Sigmoid colon (tissue), 7 donors: Measurements from ENCODE around the gene HAGH. TPM values are rescaled to one million over a fixed set of nuclear protein-coding genes. Genes with fewer than 3 reads are reported as not detected.

Source experiments
- DNase-seq: peaks from one replicate; pipeline ENCODE4 v3.0.0-alpha.2; 2019
- H3K27ac ChIP-seq, 4 donors: fragments of 200-600 bp; sonication (generic); one replicate each; pipeline ENCODE4 v1.5.1; 2016 to 2019; ENCODE audit warnings: mild to moderate bottlenecking in 1 of 4
- H3K27me3 ChIP-seq, 3 donors: fragments of 200-600 bp; sonication (generic); one replicate each; pipeline ENCODE4 v1.5.1; 2019; ENCODE audit warnings: mild to moderate bottlenecking in 1 of 3
- H3K36me3 ChIP-seq, 4 donors: fragments of 200-600 bp; sonication (generic); one replicate each; pipeline ENCODE4 v1.5.1; 2016 to 2019
- H3K4me1 ChIP-seq, 4 donors: fragments of 200-600 bp; sonication (generic); one replicate each; pipeline ENCODE4 v1.5.1; 2017 to 2019
- H3K4me3 ChIP-seq, 4 donors: fragments of 200-600 bp; sonication (generic); one replicate each; pipeline ENCODE4 v1.5.1; 2017 to 2019; ENCODE audit warnings: mild to moderate bottlenecking in 2 of 4, moderate library complexity in 1 of 4
- H3K9me3 ChIP-seq, 4 donors: fragments of 200-600 bp in 3 of 4; sonication (generic) in 3 of 4; one replicate each; pipeline versions ENCODE4 v1.5.1 to v1.6.1; 2013 to 2019
- EP300 ChIP-seq, 4 donors: sonication (generic); formaldehyde crosslinking; IDR thresholded peaks; one replicate each; pipeline ENCODE4 v1.6.1; 2017; ENCODE audit warnings: antibody characterized with exemption in 4 of 4
- POLR2A ChIP-seq, 2 donors: fragments of 450-650 bp; IDR thresholded peaks; one replicate each; pipeline ENCODE4 v1.6.1; 2016; ENCODE audit warnings: antibody characterized with exemption in 2 of 2, mild to moderate bottlenecking in 2 of 2, moderate library complexity in 2 of 2
- POLR2AphosphoS5 ChIP-seq, 4 donors: sonication (generic); formaldehyde crosslinking; IDR thresholded peaks; one replicate each; pipeline ENCODE4 v1.6.1; 2017; ENCODE audit warnings: antibody characterized with exemption in 4 of 4
- WGBS, 2 donors: extraction: QIAGEN DNeasy Blood & Tissue Kit; methylation state at CpG; one replicate each; pipeline ENCODE4 v1.1.7; 2013; 5-methylcytosine and 5-hydroxymethylcytosine counted together
- intact Hi-C: fragments of 100-400 bp; cut with DNase I; formaldehyde crosslinking; loops from one replicate; pipeline ENCODE4 v1.15.1; 2023
- polyA plus RNA-seq, 3 donors: library from polyadenylated mRNA; stranded (reverse); fragments of 200-250 nt; gene quantifications; one replicate each; pipeline ENCODE4 v1.2.3, GENCODE V29; 2013
- total RNA-seq, 4 donors: library from RNA; depleted of rRNA; stranded (reverse); fragments of >200 nt; gene quantifications; one replicate each; pipeline ENCODE4 v1.1.0, GENCODE V29; 2016
- TF ChIP-seq, protein P1 (sequence below), 4 experiments: fragments of 450-650 bp in 3 of 4; fragments of 200-600 bp in 1 of 4; IDR thresholded peaks; one replicate each; pipeline ENCODE4 v1.5.1; 2016 to 2019; ENCODE audit warnings: antibody characterized with exemption in 4 of 4, mild to moderate bottlenecking in 3 of 4, moderate library complexity in 2 of 4
- donor health status: healthy with polysubstance abuse.
- donor health status: Bipolar disorder and iron deficiency.
- donor health status: healthy.

Gene HAGH
- total and polyA plus RNA-seq, 7 donors, result 54.1 to 163 (median 86.9) TPM

DNA sequence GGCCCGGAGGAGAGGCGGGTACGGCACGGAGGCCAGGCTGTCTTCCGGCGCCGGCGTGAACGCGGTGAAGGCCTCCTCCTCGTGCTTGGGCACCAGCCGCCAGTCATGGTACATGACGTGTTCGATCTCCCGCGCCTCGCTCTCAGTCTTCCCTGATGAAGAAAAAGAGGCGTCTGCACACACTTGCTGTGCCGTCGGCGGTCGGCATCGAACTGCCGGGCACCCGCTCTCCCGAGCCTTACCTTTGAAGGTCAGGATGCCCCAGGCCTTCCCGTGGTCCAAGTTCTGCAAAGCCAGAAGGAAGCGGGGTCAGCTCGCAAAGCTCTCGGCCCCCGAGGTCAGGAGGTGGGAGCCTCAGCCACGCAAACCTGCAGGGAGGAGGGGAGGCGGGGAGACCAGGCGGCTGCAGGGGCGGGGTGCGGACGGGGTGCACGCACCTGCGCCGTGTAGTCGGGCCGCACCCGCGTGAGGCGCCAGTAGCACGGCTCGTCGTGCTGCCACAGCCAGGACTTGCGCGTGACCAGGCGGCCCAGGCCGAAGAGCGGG, 54.2 kb downstream of the HAGH start, which contains the start of gene EME2:
TSS of gene EME2 (plus strand) at position 449 of the 546 bp plus-strand sequence. CDS start 418 bp downstream, outside the sequence.
- Histone ChIP-seq H3K27ac (peak within 1 kb of the TSS; percentile 91 to 97 (median 96)), H3K27me3 (no peaks in the 10 kb centered on the region), H3K9me3 (no peaks in the 10 kb centered on the region), H3K36me3 (peaks cover 14 to 43% (median 32%) of the 10 kb centered on the region in 4 donors), H3K4me1 (peaks cover 0 to 56% (median 47%) of the 10 kb centered on the region in 4 donors), H3K4me3 (peak within 1 kb of the TSS; percentile 64 to 93 (median 90))
- intact Hi-C loops, result loop anchor here (2.0 to 10.0 kb wide), 3 partner anchors 54 to 1088 kb away; partner anchors contain the start of genes FAHD1, HAGH, JMJD8 and MAPK8IP3
- 0 to 1% methylated on average over 53 of the region's 53 CpGs for WGBS, 2 donors
- TF ChIP-seq POLR2AphosphoS5 (IDR thresholded peaks at IDR 0.05) (no peak), EP300 (IDR thresholded peaks at IDR 0.05) (no peak), POLR2A (IDR thresholded peaks at IDR 0.05) (no peak)
- TF ChIP-seq, protein P1, sequence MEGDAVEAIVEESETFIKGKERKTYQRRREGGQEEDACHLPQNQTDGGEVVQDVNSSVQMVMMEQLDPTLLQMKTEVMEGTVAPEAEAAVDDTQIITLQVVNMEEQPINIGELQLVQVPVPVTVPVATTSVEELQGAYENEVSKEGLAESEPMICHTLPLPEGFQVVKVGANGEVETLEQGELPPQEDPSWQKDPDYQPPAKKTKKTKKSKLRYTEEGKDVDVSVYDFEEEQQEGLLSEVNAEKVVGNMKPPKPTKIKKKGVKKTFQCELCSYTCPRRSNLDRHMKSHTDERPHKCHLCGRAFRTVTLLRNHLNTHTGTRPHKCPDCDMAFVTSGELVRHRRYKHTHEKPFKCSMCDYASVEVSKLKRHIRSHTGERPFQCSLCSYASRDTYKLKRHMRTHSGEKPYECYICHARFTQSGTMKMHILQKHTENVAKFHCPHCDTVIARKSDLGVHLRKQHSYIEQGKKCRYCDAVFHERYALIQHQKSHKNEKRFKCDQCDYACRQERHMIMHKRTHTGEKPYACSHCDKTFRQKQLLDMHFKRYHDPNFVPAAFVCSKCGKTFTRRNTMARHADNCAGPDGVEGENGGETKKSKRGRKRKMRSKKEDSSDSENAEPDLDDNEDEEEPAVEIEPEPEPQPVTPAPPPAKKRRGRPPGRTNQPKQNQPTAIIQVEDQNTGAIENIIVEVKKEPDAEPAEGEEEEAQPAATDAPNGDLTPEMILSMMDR (IDR thresholded peaks at IDR 0.05), result no peak
- DNase-seq, result no peak

DNA sequence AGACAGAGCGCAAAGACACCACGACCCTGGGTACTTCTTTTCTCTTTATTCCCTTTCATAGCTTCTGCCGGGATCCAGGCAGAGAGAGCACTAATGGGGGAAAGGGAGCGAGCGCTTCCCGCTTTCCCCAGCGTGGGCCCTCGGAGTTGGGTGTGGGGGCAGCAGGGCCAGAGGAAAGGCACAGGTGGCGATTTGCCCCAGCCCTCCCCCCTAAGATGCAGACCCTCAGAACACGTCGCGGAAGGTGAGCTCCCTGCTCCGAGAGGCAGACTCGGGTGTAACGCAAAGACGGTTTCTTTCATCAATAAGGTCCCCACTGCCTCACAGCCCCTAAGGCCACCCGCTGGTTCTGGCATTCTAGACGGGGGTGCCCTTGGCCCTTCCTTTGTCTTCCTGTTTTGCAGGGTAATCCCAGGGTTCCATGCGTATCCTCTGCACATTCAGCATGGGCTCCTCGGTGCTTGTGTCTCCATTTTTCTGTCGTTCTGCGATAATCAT, 54.7 kb downstream of the HAGH start:
- 6 to 17% methylated on average over 22 of the region's 22 CpGs for WGBS, 2 donors
- Histone ChIP-seq H3K27me3 (no peaks in the 10 kb centered on the region), H3K9me3 (no peaks in the 10 kb centered on the region), H3K4me3 (peak overlapping the region; percentile 64 to 93 (median 90)), H3K36me3 (peaks cover 19 to 43% (median 32%) of the 10 kb centered on the region in 4 donors), H3K4me1 (peaks cover 0 to 56% (median 47%) of the 10 kb centered on the region in 4 donors), H3K27ac (peak overlapping the region; percentile 91 to 97 (median 96))
- intact Hi-C loops, result loop anchor here (2.0 to 10.0 kb wide), 3 partner anchors 55 to 1087 kb away; partner anchors contain the start of genes FAHD1, HAGH, JMJD8 and MAPK8IP3
- no peak for TF ChIP-seq POLR2AphosphoS5 (IDR thresholded peaks at IDR 0.05)
- no peak for TF ChIP-seq POLR2A (IDR thresholded peaks at IDR 0.05)
- TF ChIP-seq, protein P1 (IDR thresholded peaks at IDR 0.05), result no peak
- TF ChIP-seq EP300 (IDR thresholded peaks at IDR 0.05), result no peak
- DNase-seq, result no peak

DNA sequence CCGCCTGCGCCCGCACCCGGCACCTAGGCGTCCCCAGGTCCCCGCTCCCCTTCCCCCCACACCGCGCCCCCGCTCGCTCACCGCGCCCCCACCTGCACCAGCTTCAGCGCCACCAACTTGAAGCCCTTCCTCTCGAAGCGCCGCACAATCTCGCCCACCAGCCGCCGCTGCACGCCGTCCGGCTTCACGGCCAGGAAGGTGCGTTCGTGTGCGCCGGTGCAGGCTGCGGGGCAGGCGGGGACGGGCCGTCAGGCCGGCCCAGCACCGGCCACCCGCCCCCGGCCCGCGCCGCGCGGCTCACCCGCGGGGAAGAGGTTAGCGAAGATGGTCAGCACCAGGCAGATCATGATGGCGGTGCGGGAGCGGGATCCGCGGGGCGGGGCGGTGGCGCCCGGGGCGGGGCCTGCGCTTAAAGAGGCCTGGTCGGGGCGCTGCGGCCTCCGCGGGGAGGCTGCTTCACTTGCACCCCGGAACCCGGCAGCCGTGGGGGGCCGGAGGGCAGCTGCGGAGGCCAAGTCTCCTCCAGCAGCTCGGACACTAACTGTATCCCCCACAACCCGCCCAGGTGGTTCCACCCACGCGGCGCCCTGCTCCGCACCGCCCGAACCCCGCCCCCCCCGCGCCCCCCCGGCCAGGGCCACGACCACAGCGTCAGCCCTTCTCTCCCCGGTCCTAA, 55.3 kb downstream of the HAGH start, which contains the start of gene NME3:
TSS of gene NME3 (minus strand) at position 356 of the 676 bp plus-strand sequence. CDS start at position 347, 9 bp downstream.
- DNase-seq, result peak; percentile 88
- Histone ChIP-seq H3K4me1 (peaks cover 0 to 56% (median 47%) of the 10 kb centered on the region in 4 donors), H3K27me3 (no peaks in the 10 kb centered on the region), H3K36me3 (peaks cover 24 to 43% (median 32%) of the 10 kb centered on the region in 4 donors), H3K4me3 (peak within 1 kb of the TSS; percentile 64 to 93 (median 90)), H3K9me3 (no peaks in the 10 kb centered on the region), H3K27ac (peak within 1 kb of the TSS; percentile 91 to 97 (median 96))
- intact Hi-C loops, result loop anchor here (5.0 to 10.0 kb wide), 2 partner anchors 64 to 1087 kb away; partner anchors contain the start of genes JMJD8, MAPK8IP3 and STUB1
- 1% methylated on average over 79 of the region's 79 CpGs for WGBS, 2 donors
- TF ChIP-seq POLR2AphosphoS5 (IDR thresholded peaks at IDR 0.05), result no peak
- no peak for TF ChIP-seq EP300 (IDR thresholded peaks at IDR 0.05)
- TF ChIP-seq POLR2A (IDR thresholded peaks at IDR 0.05), result no peak
- TF ChIP-seq, protein P1 (IDR thresholded peaks at IDR 0.05), result no peak

DNA sequence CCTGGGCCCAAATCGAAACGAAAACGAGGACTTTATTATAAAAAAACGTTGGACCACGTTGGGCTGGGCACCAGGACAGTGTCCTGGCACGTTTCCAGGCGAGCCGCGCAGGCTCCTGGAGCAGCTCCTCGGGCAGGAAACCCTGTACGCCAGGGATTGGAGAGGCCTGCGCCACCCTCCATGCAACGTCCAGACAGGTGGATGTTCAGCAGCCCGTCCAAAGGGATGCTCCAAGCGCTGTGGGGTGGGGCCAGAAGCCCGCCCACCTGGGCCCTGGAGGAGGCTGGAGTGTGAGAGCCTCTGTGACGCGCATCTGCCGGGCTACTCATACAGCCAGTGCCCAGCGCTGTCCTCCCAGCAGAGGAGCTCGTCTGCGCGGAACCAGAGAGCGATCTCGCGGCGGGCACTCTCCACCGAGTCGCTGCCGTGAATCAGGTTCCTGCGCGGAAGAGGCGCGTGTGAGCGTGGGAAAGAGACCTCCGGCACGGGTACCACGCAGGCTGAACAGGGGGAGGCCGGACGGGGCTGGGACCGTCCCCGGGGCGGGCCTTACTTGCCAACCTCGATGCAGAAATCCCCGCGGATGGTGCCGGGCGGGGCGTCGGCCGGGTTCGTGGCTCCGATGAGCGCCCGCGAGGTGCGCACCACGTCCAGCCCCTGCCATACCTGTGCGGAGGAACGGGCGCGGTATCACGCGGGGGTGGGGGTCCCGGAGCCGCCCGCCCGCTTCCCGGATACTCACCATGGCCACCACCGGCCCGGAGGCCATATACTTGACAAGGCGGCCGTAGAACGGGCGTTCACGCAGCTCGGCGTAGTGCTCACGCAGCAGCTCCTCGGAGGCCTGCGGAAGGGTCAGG, 56.1 kb downstream of the HAGH start:
- intact Hi-C loops, result loop anchor here (5.0 to 10.0 kb wide), 2 partner anchors 63 to 1086 kb away; partner anchors contain the start of genes JMJD8, MAPK8IP3 and STUB1

More for the DNA sequence above, 56.1 kb downstream of the HAGH start:
- 4 to 21% methylated on average over 81 of the region's 81 CpGs for WGBS, 2 donors
- H3K9me3 ChIP-seq, result no peaks in the 10 kb centered on the region
- H3K4me3 ChIP-seq, result peak overlapping the region; percentile 64 to 93 (median 90)
- peak overlapping the region; percentile 91 to 97 (median 96) for H3K27ac ChIP-seq
- peak; percentile 92 for DNase-seq
- H3K27me3 ChIP-seq, result no peaks in the 10 kb centered on the region
- TF ChIP-seq POLR2A (IDR thresholded peaks at IDR 0.05), result peak in 1 of 2 donors; percentile 50
- TF ChIP-seq, protein P1 (IDR thresholded peaks at IDR 0.05), result no peak
- TF ChIP-seq POLR2AphosphoS5 (IDR thresholded peaks at IDR 0.05), result peak; percentile 23 to 81 (median 65)
- H3K36me3 ChIP-seq, result peaks cover 25 to 43% (median 35%) of the 10 kb centered on the region in 4 donors
- peaks cover 0 to 56% (median 47%) of the 10 kb centered on the region in 4 donors for H3K4me1 ChIP-seq
